Fibroblast of lung (primary cell): ENCODE measurements around the gene ZDHHC22. TPM values are rescaled to one million over a fixed set of nuclear protein-coding genes. Genes with fewer than 3 reads are reported as not detected.
"Not testable (repeated sequence)": the region's sequence is repeated elsewhere in the genome, so short reads cannot be mapped to it uniquely, and the experiment has no call there.

Experiments
- DNase-seq, 2 donors: peaks; one replicate each; pipeline versions ENCODE4 v3.0.0 to v3.0.0-alpha.2; 2010; ENCODE audit warnings: low read depth in 2 of 2
- H2AFZ ChIP-seq: 2 replicates; pipeline ENCODE4 v1.5.1; 2012; ENCODE audit warnings: low read length, control low read depth, inconsistent platforms
- H3K27ac ChIP-seq: 2 replicates; pipeline ENCODE4 v1.5.1; 2011; ENCODE audit warnings: low read length, control low read depth; ENCODE audit not compliant: insufficient read depth
- H3K27me3 ChIP-seq: 2 replicates; pipeline ENCODE4 v1.5.1; 2011; ENCODE audit warnings: mild to moderate bottlenecking, low read length; ENCODE audit not compliant: control insufficient read depth, insufficient read depth
- H3K36me3 ChIP-seq: 2 replicates; pipeline ENCODE4 v1.5.1; 2011; ENCODE audit warnings: low read length; ENCODE audit not compliant: control insufficient read depth, insufficient read depth
- H3K4me1 ChIP-seq: 2 replicates; pipeline ENCODE4 v1.5.1; 2011; ENCODE audit warnings: low read length; ENCODE audit not compliant: control insufficient read depth, insufficient read depth; ENCODE audit errors: extremely low read depth
- H3K4me2 ChIP-seq: 2 replicates; pipeline ENCODE4 v1.5.1; 2011; ENCODE audit warnings: low read length, control low read depth; ENCODE audit not compliant: insufficient read depth; ENCODE audit errors: extremely low read depth
- H3K4me3 ChIP-seq, 4 experiments: fragments of 200-600 bp in 1 of 4; sonication (generic) in 1 of 4; replicated peaks in 1 of 4; 2 replicates each; pipeline ENCODE4 v1.5.1; 2011 to 2016; ENCODE audit warnings: low read length in 4 of 4, low read depth in 3 of 4, mild to moderate bottlenecking in 3 of 4, control low read depth in 2 of 4, inconsistent platforms in 1 of 4, mixed read lengths in 1 of 4; ENCODE audit not compliant: insufficient read depth in 1 of 4; ENCODE audit errors: control extremely low read depth in 1 of 4
- H3K79me2 ChIP-seq: 2 replicates; pipeline ENCODE4 v1.5.1; 2012; ENCODE audit warnings: mild to moderate bottlenecking, low read length, inconsistent platforms; ENCODE audit not compliant: control insufficient read depth, insufficient read depth
- H3K9ac ChIP-seq: 2 replicates; pipeline ENCODE4 v1.5.1; 2011; ENCODE audit warnings: mild to moderate bottlenecking, low read length, control low read depth; ENCODE audit not compliant: insufficient read depth
- H3K9me3 ChIP-seq: 2 replicates; pipeline ENCODE4 v1.5.1; 2012; ENCODE audit warnings: low read depth, low read length; ENCODE audit not compliant: control insufficient read depth, insufficient read depth
- H4K20me1 ChIP-seq: 2 replicates; pipeline ENCODE4 v1.5.1; 2011; ENCODE audit warnings: low read length; ENCODE audit not compliant: control insufficient read depth, insufficient read depth; ENCODE audit errors: extremely low read depth
- CTCF ChIP-seq, 2 donors: IDR thresholded peaks in 1 of 2; conservative IDR thresholded peaks in 1 of 2; 1 replicate in 1 of 2; 2 replicates in 1 of 2; pipeline ENCODE4 v1.5.1; 2011 to 2012; ENCODE audit warnings: low read length in 2 of 2, control low read depth in 1 of 2, inconsistent platforms in 1 of 2, low read depth in 1 of 2, mild to moderate bottlenecking in 1 of 2
- EZH2 ChIP-seq: IDR thresholded peaks from 2 replicates; pipeline ENCODE4 v1.5.1; 2012; ENCODE audit warnings: low read length, control low read depth, mild to moderate bottlenecking; ENCODE audit errors: missing control alignments
- polyA plus RNA-seq, 2 donors: library from polyadenylated mRNA; depleted of rRNA in 1 of 2; stranded (reverse) in 1 of 2; unstranded in 1 of 2; fragments of >200 nt; gene quantifications; 2 replicates each; pipeline ENCODE4 v1.2.1, GENCODE V29; 2011 to 2012; ENCODE audit warnings: missing spikeins in 1 of 2
- total RNA-seq: library from RNA; depleted of rRNA; stranded (reverse); fragments of >200 nt; gene quantifications from 2 replicates; pipeline ENCODE4 v1.2.1, GENCODE V29; 2014

ZDHHC22 gene
- total and polyA plus RNA-seq, 2 donors (not counting 1 experiment from before 2014, with no cell fraction given) = not detected

- Histone ChIP-seq H3K4me1 (no peaks in the 10 kb centered on the region), H3K36me3 (no peaks in the 10 kb centered on the region), H3K9me3 (no peaks in the 10 kb centered on the region), H4K20me1 (no peaks in the 10 kb centered on the region), H3K79me2 (no peaks in the 10 kb centered on the region), H3K27ac (no peak overlapping the region), H2AFZ (no peak overlapping the region), H3K4me2 (no peak overlapping the region), H3K4me3 (no peak overlapping the region), H3K9ac (no peak overlapping the region), H3K27me3 (peaks cover 11% of the 10 kb centered on the region)
- no peak for DNase-seq
- no peak for TF ChIP-seq EZH2
- TF ChIP-seq CTCF (conservative IDR thresholded peaks at IDR 0.05 in 1 of 2, IDR thresholded peaks at IDR 0.05 in 1 of 2; ENCODE audit: low read depth in 1 of 2, low read length in 2 of 2) = no peak
These were observed 36.1 kb upstream of the ZDHHC22 start for GRCh38 chr14:77177702-77178101.

GRCh38 chr14:77175843-77176242 lies 34.3 kb upstream of the ZDHHC22 start:
- no peaks in the 10 kb centered on the region for H3K79me2 ChIP-seq
- H4K20me1 ChIP-seq = no peaks in the 10 kb centered on the region
- H3K27ac ChIP-seq = no peak overlapping the region
- H3K9me3 ChIP-seq = no peaks in the 10 kb centered on the region
- no peaks in the 10 kb centered on the region for H3K4me1 ChIP-seq
- TF ChIP-seq EZH2 = no peak
- no peak for TF ChIP-seq CTCF (conservative IDR thresholded peaks at IDR 0.05 in 1 of 2, IDR thresholded peaks at IDR 0.05 in 1 of 2; ENCODE audit: low read depth in 1 of 2, low read length in 2 of 2)
- no peak for DNase-seq
- H3K9ac ChIP-seq = no peak overlapping the region
- no peaks in the 10 kb centered on the region for H3K27me3 ChIP-seq
- no peak overlapping the region for H3K4me3 ChIP-seq
- no peak overlapping the region for H3K4me2 ChIP-seq
- no peak overlapping the region for H2AFZ ChIP-seq
- H3K36me3 ChIP-seq = no peaks in the 10 kb centered on the region

GRCh38 chr14:77173911-77174617 lies 32.5 kb upstream of the ZDHHC22 start:
- not testable (repeated sequence) for H3K4me3 ChIP-seq, H3K79me2 ChIP-seq, H3K9me3 ChIP-seq, H3K9ac ChIP-seq, H4K20me1 ChIP-seq, H2AFZ ChIP-seq, H3K27me3 ChIP-seq, H3K36me3 ChIP-seq, H3K4me1 ChIP-seq, H3K4me2 ChIP-seq, H3K27ac ChIP-seq
- peak in 1 of 2 donors; percentile 36 for DNase-seq
